Natural killer cell (primary cell): Measurements from ENCODE around the gene HTR2B. TPM values are rescaled to one million over a fixed set of nuclear protein-coding genes. Genes with fewer than 3 reads are reported as not detected.

Experiments
- ATAC-seq, 3 donors: fragments of 150-1000 bp in 2 of 3; fragments of 200-7000 bp in 1 of 3; cut with Tn5 transposase; 1 replicate in 1 of 3; 2 replicates in 2 of 3; pipeline ENCODE4 v1.10.0; 2021; ENCODE audit warnings: mild to moderate bottlenecking in 2 of 3, moderate library complexity in 2 of 3
- DNase-seq, 2 donors: peaks; one replicate each; pipeline versions ENCODE4 v3.0.0 to v3.0.0-alpha.2; 2013 to 2021; ENCODE audit warnings: mixed read lengths in 1 of 2
- H3K27ac ChIP-seq: one replicate; pipeline ENCODE4 v1.5.1; 2013; ENCODE audit warnings: mild to moderate bottlenecking, low read length
- H3K27me3 ChIP-seq: one replicate; pipeline ENCODE4 v1.6.1; 2013; ENCODE audit warnings: low read length; ENCODE audit not compliant: control insufficient read depth, insufficient read depth
- H3K36me3 ChIP-seq: one replicate; pipeline ENCODE4 v1.6.1; 2013; ENCODE audit warnings: low read length; ENCODE audit not compliant: control insufficient read depth, insufficient read depth
- H3K4me1 ChIP-seq: one replicate; pipeline ENCODE4 v1.6.1; 2013; ENCODE audit warnings: low read length; ENCODE audit not compliant: control insufficient read depth, insufficient read depth
- H3K4me3 ChIP-seq: one replicate; pipeline ENCODE4 v1.5.1; 2013; ENCODE audit warnings: low read length
- H3K9me3 ChIP-seq: one replicate; pipeline ENCODE4 v1.6.1; 2013; ENCODE audit warnings: low read length; ENCODE audit not compliant: control insufficient read depth, insufficient read depth
- H3K27ac Mint-ChIP-seq, 2 donors: one replicate each; pipeline ENCODE4 v1.8.0; 2022; ENCODE audit warnings: mild to moderate bottlenecking in 2 of 2, mixed read lengths in 2 of 2, moderate library complexity in 1 of 2
- H3K27me3 Mint-ChIP-seq, 2 donors: one replicate each; pipeline ENCODE4 v1.8.0; 2022; ENCODE audit warnings: low read depth in 2 of 2, mixed read lengths in 2 of 2
- H3K36me3 Mint-ChIP-seq: one replicate; pipeline ENCODE4 v1.8.0; 2022; ENCODE audit warnings: mixed read lengths
- H3K4me1 Mint-ChIP-seq, 2 donors: one replicate each; pipeline ENCODE4 v1.8.0; 2022; ENCODE audit warnings: mixed read lengths in 2 of 2
- H3K4me3 Mint-ChIP-seq: one replicate; pipeline ENCODE4 v1.8.0; 2022; ENCODE audit warnings: mild to moderate bottlenecking, moderate library complexity, mixed read lengths
- H3K9me3 Mint-ChIP-seq, 2 donors: one replicate each; pipeline ENCODE4 v1.8.0; 2022; ENCODE audit warnings: mixed read lengths in 2 of 2
- WGBS: methylation state at CpG from one replicate; pipeline ENCODE4 v1.1.7; 2013; ENCODE audit warnings: missing lambda C conversion rate; ENCODE audit not compliant: insufficient coverage; 5-methylcytosine and 5-hydroxymethylcytosine counted together
- intact Hi-C: fragments of 100-400 bp; cut with micrococcal nuclease; formaldehyde crosslinking; loops from one replicate; pipeline ENCODE4 v1.14.2; 2022
- total RNA-seq, 4 donors: library from RNA; stranded (reverse); fragments of 120-200 nt in 1 of 4; gene quantifications; one replicate each; pipeline versions ENCODE4 v1.2.3 to v1.2.4, GENCODE V29; 2013 to 2022
- TF ChIP-seq, protein P1 (sequence below): fragments of 200-600 bp; IDR thresholded peaks from one replicate; pipeline ENCODE4 v1.8.0; 2022; ENCODE audit warnings: antibody characterized with exemption

HTR2B gene
- total RNA-seq, 3 donors from 2014 or later (not counting 1 experiment from before 2014, with no cell fraction given): not detected

DNA sequence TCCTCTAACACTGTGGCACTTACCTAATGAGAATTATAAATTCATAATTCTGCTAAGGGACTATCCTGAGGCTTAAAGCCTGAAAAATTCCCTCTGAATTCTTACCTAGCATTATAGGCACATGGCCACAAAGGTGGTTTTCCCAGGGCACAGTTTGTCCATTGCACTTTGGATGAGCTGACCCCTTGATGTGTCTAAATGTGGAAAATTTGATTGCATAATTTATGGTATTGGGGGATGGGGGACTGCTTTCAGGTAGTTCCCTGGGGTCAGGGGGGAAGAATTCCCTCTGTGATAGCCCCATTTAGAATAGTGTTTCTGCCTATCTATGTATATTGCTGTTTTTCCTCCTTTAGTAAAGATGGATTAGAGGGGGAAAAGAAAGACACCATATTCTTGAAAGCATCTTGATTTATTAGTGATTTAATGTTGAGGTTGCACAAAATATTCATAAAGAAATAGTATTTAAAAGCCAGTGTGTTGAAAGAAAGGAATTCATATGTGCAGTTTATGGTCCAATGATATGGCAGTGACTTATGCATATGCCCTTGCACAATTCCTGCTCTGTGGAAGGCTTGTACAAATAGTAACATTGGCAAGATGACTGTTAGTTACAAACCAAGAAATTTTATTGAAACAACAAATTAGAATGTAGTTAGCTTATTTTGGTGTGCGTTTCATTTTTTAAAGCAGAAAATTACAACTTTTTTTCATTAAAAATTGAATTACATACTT is 8.7 kb upstream of the HTR2B start:
- TF ChIP-seq, protein P1, sequence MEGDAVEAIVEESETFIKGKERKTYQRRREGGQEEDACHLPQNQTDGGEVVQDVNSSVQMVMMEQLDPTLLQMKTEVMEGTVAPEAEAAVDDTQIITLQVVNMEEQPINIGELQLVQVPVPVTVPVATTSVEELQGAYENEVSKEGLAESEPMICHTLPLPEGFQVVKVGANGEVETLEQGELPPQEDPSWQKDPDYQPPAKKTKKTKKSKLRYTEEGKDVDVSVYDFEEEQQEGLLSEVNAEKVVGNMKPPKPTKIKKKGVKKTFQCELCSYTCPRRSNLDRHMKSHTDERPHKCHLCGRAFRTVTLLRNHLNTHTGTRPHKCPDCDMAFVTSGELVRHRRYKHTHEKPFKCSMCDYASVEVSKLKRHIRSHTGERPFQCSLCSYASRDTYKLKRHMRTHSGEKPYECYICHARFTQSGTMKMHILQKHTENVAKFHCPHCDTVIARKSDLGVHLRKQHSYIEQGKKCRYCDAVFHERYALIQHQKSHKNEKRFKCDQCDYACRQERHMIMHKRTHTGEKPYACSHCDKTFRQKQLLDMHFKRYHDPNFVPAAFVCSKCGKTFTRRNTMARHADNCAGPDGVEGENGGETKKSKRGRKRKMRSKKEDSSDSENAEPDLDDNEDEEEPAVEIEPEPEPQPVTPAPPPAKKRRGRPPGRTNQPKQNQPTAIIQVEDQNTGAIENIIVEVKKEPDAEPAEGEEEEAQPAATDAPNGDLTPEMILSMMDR: no peak
- Mint-ChIP-seq H3K9me3 (no peaks in the 10 kb centered on the region), H3K4me3 (no peak overlapping the region), H3K36me3 (no peaks in the 10 kb centered on the region), H3K4me1 (peaks cover 15 to 20% of the 10 kb centered on the region in 2 donors), H3K27ac (no peak overlapping the region), H3K27me3 (no peaks in the 10 kb centered on the region)
- DNase-seq (no peak), ATAC-seq (no peak)
- Histone ChIP-seq H3K36me3 (no peaks in the 10 kb centered on the region), H3K4me1 (no peaks in the 10 kb centered on the region), H3K9me3 (no peaks in the 10 kb centered on the region), H3K27ac (no peak overlapping the region), H3K27me3 (no peaks in the 10 kb centered on the region), H3K4me3 (no peak overlapping the region)
- intact Hi-C loops: no loop called here
- no CpG with 5 or more reads among the region's 1 CpG for WGBS

DNA sequence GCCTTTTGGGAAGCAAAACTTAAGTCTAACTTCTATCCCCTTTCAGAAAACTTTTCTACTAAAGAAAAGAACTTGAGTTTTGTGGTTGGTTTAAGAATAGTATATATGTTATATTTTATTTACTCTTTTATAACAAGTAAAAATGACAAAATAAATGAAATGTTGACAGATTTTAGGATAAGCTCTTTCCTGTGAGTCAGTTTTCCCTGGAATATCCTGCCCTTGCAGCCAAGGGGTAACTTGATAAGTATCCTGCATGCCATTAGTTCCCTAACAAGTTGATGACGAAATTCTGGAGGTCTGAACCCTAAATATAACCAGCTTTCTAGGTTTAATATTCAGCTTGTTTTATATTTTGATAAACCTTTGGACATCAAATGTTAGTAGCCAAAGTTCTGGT is 7.3 kb upstream of the HTR2B start:
- Mint-ChIP-seq H3K4me3 (no peak overlapping the region), H3K4me1 (peaks cover 15 to 23% of the 10 kb centered on the region in 2 donors), H3K36me3 (no peaks in the 10 kb centered on the region), H3K9me3 (no peaks in the 10 kb centered on the region), H3K27ac (no peak overlapping the region), H3K27me3 (no peaks in the 10 kb centered on the region)
- intact Hi-C loops: no loop called here
- ATAC-seq (no peak), DNase-seq (no peak)
- Histone ChIP-seq H3K9me3 (no peaks in the 10 kb centered on the region), H3K4me3 (no peak overlapping the region), H3K27ac (no peak overlapping the region), H3K36me3 (no peaks in the 10 kb centered on the region), H3K27me3 (no peaks in the 10 kb centered on the region), H3K4me1 (no peaks in the 10 kb centered on the region)
- TF ChIP-seq, protein P1: no peak
- WGBS: 100% methylated on average over 1 of the region's 1 CpG

DNA sequence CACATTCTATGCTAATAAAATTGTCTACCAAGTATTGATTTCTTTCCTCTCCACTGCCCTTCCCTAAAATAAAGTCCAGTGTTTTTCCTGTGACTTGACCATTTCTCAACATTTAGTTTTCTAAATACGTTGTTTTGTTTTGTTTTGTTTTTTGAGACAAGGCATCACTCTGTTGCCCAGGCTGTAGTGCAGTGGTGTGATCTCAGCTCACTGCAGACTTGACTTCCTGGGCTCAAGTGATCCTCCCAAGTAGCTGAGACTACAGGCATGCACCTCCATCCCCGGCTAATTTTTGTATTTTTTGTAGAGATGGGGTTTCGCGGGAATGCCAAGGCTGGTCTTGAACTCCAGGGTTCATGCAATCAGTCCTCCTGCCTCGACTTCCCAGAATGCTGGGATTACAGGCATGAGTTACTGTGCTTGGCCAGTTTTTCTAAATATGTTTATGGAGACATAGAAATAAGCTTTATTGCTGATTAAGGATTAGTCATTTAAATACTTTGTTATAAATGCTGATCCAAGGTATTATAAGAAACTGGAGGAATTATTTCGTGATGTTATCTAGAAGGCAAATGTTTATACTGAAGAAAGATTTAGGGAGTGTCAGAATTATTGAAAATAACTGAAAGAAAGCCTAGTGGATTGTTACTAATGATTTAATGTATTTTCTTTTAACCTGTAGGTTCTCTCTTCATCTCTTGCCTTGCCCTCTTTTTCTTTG is 5.7 kb upstream of the HTR2B start:
- no peaks in the 10 kb centered on the region for H3K36me3 ChIP-seq
- DNase-seq (no peak), ATAC-seq (no peak)
- Mint-ChIP-seq H3K36me3 (no peaks in the 10 kb centered on the region), H3K27me3 (no peaks in the 10 kb centered on the region), H3K27ac (no peak overlapping the region), H3K9me3 (no peaks in the 10 kb centered on the region), H3K4me3 (no peak overlapping the region), H3K4me1 (peaks cover 15 to 28% of the 10 kb centered on the region in 2 donors)
- intact Hi-C loops: no loop called here
- no peaks in the 10 kb centered on the region for H3K9me3 ChIP-seq
- no peaks in the 10 kb centered on the region for H3K27me3 ChIP-seq
- H3K4me1 ChIP-seq: no peaks in the 10 kb centered on the region
- 94% methylated on average over 6 of the region's 6 CpGs for WGBS
- TF ChIP-seq, protein P1: no peak
- H3K4me3 ChIP-seq: no peak overlapping the region
- H3K27ac ChIP-seq: no peak overlapping the region
